ENCODE measurements around the gene SLC27A2. TPM values are rescaled to one million over a fixed set of nuclear protein-coding genes. Genes with fewer than 3 reads are reported as not detected.

Gene SLC27A2
- total RNA-seq, 1 experiment from 2014 or later = 7.0 TPM

DNA sequence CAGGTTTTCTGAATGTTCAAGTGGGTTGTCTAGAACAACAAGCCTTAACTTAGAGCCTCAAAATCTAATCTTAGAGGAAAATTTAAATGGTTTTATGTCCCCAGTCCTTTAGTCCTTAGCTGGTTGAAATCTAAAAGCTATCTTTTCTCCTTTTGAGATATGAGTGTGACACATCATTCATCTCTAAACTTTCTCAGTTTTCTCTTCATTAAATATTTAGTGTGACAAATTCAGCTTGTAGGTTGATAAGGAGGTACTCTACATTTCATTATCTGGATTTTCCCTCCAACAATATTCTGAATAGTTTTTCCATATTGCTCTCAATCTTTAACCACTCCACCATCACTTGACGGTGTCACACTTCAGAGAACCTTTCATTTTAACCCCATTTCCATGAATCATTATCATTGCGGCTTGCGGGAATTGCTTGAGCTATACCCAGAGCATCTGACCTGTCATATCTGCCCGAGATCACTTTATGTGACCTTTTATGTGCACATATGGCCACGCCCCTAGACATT lies 46.9 kb upstream of the SLC27A2 start:
- Histone ChIP-seq H3K23ac (ENCODE audit: insufficient read length, low read depth, low read length) (no peak overlapping the region), H3K23me2 (ENCODE audit: insufficient read length, low read depth, low read length, poor library complexity, severe bottlenecking) (no peaks in the 10 kb centered on the region), H3K18ac (ENCODE audit: insufficient read length, low read depth, low read length) (no peak overlapping the region), H2BK12ac (ENCODE audit: insufficient read length, low read depth, low read length) (no peak overlapping the region), H4K8ac (replicated peaks; ENCODE audit: insufficient read length, low read depth, low read length) (no peak overlapping the region), H2BK20ac (ENCODE audit: low read depth, low read length, poor library complexity, severe bottlenecking) (no peak overlapping the region), H4K91ac (ENCODE audit: insufficient read length, low read depth, low read length) (no peak overlapping the region), H4K5ac (ENCODE audit: insufficient read length, low read depth, low read length) (no peak overlapping the region), H3K4me1 (ENCODE audit: insufficient read depth, low read length) (no peaks in the 10 kb centered on the region), H2AFZ (ENCODE audit: low read length) (no peak overlapping the region), H3K4ac (ENCODE audit: low read depth, low read length) (no peak overlapping the region), H3K27me3 (ENCODE audit: insufficient read depth, low read length) (no peaks in the 10 kb centered on the region), H2BK120ac (ENCODE audit: low read depth, low read length, poor library complexity, severe bottlenecking) (no peak overlapping the region), H3K27ac (ENCODE audit: insufficient read length, low read depth, low read length) (no peak overlapping the region), H3K79me2 (ENCODE audit: insufficient read depth, low read length) (no peaks in the 10 kb centered on the region), H3K9me3 (ENCODE audit: control insufficient read depth, low read depth, low read length) (no peaks in the 10 kb centered on the region), H3T11ph (ENCODE audit: low read length) (no peak overlapping the region), H3K56ac (ENCODE audit: insufficient read length, low read depth, low read length) (no peak overlapping the region), H4K20me1 (ENCODE audit: control insufficient read depth, insufficient read depth, insufficient read length) (no peaks in the 10 kb centered on the region), H3K79me1 (ENCODE audit: insufficient read depth, low read depth, low read length, poor library complexity, severe bottlenecking) (no peaks in the 10 kb centered on the region), H2AK5ac (ENCODE audit: insufficient read length, low read length) (no peak overlapping the region), H3K14ac (ENCODE audit: insufficient read depth, low read length) (no peak overlapping the region), H3K4me2 (ENCODE audit: insufficient read depth, insufficient read length, low read length) (no peak overlapping the region), H2BK5ac (ENCODE audit: insufficient read length, low read length) (no peak overlapping the region), H2BK15ac (ENCODE audit: low read depth, low read length) (no peak overlapping the region), H3K9ac (ENCODE audit: extremely low read depth, insufficient read length, low read length) (no peak overlapping the region)
- DNase-seq = no peak
- no peaks in the 10 kb centered on the region for H3K27me3 Mint-ChIP-seq (ENCODE audit: low read depth)
- no peak overlapping the region for H3K27ac Mint-ChIP-seq
- H3K36me3 Mint-ChIP-seq (ENCODE audit: insufficient read depth in 1 of 3, low read depth in 3 of 3) = no peaks in the 10 kb centered on the region; a peak in 1 of 7 replicates
- H3K4me3 Mint-ChIP-seq = no peak overlapping the region
- H3K9me3 Mint-ChIP-seq = peaks cover 2 to 5% of the 10 kb centered on the region in 2 experiments; a peak in 2 of 5 replicates
- peaks cover 0 to 5% of the 10 kb centered on the region in 2 experiments; a peak in 1 of 4 replicates for H3K4me1 Mint-ChIP-seq
- TF ChIP-seq, protein P1, sequence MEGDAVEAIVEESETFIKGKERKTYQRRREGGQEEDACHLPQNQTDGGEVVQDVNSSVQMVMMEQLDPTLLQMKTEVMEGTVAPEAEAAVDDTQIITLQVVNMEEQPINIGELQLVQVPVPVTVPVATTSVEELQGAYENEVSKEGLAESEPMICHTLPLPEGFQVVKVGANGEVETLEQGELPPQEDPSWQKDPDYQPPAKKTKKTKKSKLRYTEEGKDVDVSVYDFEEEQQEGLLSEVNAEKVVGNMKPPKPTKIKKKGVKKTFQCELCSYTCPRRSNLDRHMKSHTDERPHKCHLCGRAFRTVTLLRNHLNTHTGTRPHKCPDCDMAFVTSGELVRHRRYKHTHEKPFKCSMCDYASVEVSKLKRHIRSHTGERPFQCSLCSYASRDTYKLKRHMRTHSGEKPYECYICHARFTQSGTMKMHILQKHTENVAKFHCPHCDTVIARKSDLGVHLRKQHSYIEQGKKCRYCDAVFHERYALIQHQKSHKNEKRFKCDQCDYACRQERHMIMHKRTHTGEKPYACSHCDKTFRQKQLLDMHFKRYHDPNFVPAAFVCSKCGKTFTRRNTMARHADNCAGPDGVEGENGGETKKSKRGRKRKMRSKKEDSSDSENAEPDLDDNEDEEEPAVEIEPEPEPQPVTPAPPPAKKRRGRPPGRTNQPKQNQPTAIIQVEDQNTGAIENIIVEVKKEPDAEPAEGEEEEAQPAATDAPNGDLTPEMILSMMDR (conservative IDR thresholded peaks at IDR 0.05) = no peak
- no CpG with 5 or more reads among the region's 5 CpGs for WGBS (ENCODE audit: extremely low coverage, insufficient read length, low lambda C conversion rate)

All from H9 (cell line).